GM19467 (cell line): ENCODE measurements around the gene TRAPPC10.

Experiments
- ATAC-seq: cut with Tn5 transposase; IDR thresholded peaks from one replicate; pipeline ENCODE4 v1.9.1; 2021; ENCODE audit warnings: mild to moderate bottlenecking, moderate library complexity; ENCODE audit not compliant: unreplicated experiment

The TRAPPC10 gene

DNA sequence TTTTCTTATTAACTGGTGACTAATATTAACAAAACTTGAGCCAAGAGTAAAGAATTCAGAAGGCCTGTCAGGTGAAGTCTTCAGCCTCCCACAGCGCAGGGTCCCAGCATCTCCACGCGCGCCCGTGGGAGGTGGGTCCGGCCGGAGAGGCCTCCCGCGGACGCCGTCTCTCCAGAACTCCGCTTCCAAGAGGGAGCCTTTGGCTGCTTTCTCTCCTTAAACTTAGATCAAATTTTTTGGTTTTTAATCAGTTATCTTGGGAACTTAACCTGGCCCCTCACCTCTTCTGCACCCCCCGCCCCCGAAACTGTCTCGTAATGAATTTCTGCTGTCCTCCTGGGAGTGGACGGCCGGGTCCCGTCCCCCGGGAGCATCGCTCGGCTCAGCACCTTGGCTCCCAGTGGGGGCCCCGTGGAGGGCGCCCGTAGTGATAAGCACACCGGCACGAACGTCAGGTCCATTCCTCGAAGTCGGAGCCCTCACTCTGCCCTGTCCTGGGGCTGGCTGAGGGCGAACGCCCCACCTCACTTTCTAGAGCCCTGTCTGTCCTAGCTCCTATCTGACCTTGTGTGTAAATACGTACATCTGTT is 29.5 kb upstream of the TRAPPC10 start:
- ATAC-seq = no peak

DNA sequence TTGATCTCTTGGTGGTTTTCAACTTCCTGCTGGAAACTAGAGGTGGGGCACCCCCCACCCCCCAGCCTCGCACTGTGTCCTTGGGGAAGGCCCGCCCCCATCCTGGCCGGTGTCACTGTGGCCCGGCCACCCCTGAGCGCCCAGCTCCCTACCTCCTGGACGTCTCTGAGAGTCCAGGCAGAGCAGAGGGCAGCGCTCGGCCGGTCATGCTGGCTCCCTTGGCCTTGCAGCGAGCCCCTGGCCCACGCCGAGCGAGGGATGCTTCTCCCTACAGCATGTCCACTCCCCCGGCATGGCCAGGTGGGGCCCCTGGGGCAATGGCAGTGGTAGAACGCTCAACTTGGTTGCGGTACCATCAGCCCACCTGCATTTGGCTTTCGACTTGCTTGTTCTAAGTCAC is 28.7 kb upstream of the TRAPPC10 start:
- no peak for ATAC-seq

DNA sequence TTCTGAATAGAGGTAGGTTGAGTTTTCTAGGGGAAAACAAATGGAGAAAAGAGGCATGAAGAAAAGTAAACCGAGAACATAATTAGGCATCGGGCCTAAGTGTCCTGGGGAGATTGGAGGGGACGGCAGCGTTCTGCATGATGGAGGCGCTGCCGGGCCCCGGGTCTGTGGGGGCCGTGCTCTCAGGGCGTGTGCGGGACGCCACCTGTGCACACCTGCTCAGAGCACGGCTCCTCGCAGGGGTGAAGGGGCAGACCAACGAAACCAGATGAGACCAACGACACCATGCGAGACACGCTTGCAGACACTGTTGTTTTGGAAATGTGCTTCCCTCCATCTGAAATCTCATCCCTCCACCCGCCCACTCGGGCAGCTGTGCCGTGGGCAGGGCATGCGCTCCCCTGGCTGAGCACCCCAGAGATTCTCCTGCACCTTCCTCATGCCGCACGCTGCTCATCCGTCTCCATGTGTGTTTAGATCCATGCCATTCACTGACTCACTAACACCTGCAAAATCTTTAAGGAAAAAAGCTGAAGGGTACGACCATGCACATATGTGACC is 28.2 kb upstream of the TRAPPC10 start:
- no peak for ATAC-seq

DNA sequence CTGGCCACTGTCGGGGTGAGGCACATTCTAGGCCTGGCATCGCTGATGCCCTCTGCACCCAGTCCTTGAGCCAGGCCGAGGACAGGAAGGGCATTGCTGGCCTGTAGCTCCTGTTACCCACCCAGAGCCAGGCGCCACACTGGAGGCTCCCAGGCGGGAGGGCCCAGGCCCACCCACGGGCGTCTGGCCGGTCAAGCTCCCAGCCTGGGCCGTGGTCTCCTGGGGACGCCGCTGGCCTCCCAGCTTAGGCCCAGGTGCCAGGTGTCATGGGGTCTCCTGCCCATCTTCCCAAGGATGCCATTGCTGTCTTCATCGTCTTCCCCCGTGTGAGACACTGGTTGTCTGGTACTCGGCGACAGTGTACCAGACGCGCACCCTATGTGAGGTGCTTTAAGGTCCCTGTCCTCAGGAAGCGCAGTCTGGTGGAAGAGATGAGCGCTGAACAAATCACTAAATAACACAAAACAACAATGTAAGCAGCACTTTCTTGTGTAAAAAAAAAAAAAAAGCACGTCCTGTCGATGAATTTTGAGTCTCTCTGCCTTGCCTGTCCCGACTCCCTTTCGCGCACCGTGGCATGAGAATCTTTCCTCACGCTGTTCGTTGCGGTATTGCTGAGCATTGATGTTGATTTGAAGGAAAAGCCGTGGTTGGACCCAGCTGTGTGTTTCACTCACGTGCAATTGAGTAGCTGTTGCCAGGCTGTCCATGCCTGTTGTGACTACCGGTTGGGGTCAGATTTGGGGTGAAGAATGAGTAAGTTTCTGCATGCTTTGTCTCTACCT is 27.0 kb upstream of the TRAPPC10 start:
- ATAC-seq = no peak

DNA sequence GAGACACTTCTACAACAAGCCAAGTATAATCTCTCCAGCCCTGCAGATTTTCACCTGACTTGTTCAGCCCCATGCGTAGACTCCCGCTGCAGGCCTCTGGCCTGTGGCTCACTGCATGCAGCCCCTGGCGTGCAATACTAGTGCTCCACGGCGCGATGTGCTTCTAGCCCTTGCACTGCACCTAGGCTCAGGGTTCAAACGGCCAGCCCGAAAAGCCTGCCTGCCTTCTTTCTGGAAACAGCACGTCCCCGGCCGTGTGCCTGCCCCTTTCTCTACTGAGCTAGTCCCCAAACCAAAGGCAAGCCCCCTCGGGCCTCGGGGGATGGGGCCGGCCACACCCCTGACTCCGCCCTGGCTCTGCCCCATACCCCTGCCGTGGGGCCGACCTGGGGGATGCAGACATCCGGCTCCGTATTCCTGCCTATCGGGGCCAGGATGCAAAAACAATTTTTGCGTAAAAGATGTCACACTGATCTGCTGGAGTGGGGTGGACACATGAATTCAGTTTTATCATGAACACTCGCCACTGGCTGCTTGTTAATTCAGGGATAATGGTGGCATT is 26.3 kb upstream of the TRAPPC10 start:
- no peak for ATAC-seq

- ATAC-seq = no peak
These were observed 25.3 kb upstream of the TRAPPC10 start for GRCh38 chr21:43986544-43987451.

GRCh38 chr21:43987509-43987908 is 24.6 kb upstream of the TRAPPC10 start:
- ATAC-seq = no peak

- no peak for ATAC-seq
These were observed 24.1 kb upstream of the TRAPPC10 start for GRCh38 chr21:43988016-43988415.

- no peak for ATAC-seq
These were observed 23.4 kb upstream of the TRAPPC10 start for GRCh38 chr21:43988506-43989230.

DNA sequence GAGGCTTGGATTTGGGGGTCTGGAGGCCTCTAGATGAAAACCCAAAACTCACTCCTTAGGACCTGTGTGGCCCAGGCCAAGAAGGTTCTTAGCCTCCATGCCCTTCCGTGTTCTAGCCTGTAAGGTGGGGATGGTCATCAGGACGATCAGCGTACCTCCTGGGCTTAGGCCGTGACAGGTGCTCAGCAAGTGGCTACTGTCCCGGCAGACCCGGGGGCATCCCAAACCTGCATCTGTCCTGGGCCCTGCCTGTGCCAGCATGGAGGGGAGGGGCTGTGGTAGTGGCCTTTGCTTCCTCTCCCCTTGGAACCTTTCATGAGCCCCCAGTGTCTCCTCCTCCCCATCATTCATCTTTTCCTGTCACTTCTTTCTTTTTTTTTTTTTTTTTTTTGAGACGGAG is 22.7 kb upstream of the TRAPPC10 start:
- no peak for ATAC-seq

- ATAC-seq = no peak
These were observed 20.6 kb upstream of the TRAPPC10 start for GRCh38 chr21:43991447-43991991.

DNA sequence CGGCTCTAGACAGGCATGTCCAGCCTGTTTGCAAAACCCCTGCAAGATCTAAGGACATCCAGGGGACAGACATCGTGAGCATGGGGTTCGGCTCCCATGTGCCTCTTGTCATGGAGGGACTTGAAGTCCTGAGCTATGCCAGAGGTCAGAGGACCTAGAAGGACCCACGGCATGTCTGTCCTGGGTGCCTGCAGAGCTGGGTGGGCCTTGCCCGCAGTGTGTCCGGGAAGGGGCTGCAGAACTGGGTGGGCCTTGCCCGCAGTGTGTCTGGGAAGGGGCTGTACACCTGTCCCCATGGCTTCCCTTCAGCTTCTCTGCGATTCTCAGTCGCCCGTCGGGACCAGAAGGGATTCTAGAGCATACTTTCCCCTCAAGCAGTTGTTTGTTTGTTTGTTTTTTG is 20.0 kb upstream of the TRAPPC10 start:
- ATAC-seq = no peak

DNA sequence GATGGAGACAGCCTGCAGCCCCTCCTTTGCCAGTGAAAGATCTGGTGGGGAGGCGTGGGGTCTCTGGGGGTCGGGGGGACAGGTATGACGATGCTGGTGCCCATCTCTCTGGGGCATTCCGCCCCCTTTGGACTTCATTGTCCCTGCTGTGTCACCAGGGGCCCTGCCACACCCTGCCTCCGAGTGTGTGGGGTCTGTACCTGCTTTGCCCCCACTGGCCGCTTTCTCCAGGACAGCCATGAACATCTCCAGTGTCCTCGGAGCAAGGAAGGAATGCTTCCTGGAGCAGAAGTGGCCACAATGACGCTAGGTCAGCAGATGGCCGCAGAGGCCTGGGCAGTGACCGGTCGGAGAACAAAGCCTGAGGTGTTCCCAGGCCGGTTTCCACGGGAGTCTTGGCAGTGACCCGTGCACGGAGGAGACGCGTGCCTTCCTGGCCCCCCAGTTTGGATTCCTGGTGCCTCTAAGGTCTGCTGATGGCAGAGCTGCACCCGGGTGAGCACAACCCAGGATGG is 18.6 kb upstream of the TRAPPC10 start:
- no peak for ATAC-seq

GRCh38 chr21:43994085-43994484 is 18.0 kb upstream of the TRAPPC10 start:
- no peak for ATAC-seq

- no peak for ATAC-seq
These were observed 17.5 kb upstream of the TRAPPC10 start for GRCh38 chr21:43994646-43995045.

- no peak for ATAC-seq
These were observed 16.5 kb upstream of the TRAPPC10 start for GRCh38 chr21:43995521-43996105.

GRCh38 chr21:43997766-43998742 is 14.1 kb upstream of the TRAPPC10 start:
- ATAC-seq = no peak

- no peak for ATAC-seq
These were observed 11.7 kb upstream of the TRAPPC10 start for GRCh38 chr21:44000360-44000759.
